Sigmoid colon (tissue), 3 donors: Measurements from ENCODE around the gene MAS1L.

Source experiments
- POLR2A ChIP-seq, 2 donors: fragments of 450-650 bp; IDR thresholded peaks; one replicate each; pipeline ENCODE4 v1.6.1; 2016; ENCODE audit warnings: antibody characterized with exemption in 2 of 2, mild to moderate bottlenecking in 2 of 2, moderate library complexity in 2 of 2
- TF ChIP-seq, protein P1 (sequence below), 4 experiments: fragments of 450-650 bp in 3 of 4; fragments of 200-600 bp in 1 of 4; IDR thresholded peaks; one replicate each; pipeline ENCODE4 v1.5.1; 2016 to 2019; ENCODE audit warnings: antibody characterized with exemption in 4 of 4, mild to moderate bottlenecking in 3 of 4, moderate library complexity in 2 of 4

GRCh38 chr6:29461021-29461814 is 26.5 kb downstream of the MAS1L start:
- TF ChIP-seq, protein P1, sequence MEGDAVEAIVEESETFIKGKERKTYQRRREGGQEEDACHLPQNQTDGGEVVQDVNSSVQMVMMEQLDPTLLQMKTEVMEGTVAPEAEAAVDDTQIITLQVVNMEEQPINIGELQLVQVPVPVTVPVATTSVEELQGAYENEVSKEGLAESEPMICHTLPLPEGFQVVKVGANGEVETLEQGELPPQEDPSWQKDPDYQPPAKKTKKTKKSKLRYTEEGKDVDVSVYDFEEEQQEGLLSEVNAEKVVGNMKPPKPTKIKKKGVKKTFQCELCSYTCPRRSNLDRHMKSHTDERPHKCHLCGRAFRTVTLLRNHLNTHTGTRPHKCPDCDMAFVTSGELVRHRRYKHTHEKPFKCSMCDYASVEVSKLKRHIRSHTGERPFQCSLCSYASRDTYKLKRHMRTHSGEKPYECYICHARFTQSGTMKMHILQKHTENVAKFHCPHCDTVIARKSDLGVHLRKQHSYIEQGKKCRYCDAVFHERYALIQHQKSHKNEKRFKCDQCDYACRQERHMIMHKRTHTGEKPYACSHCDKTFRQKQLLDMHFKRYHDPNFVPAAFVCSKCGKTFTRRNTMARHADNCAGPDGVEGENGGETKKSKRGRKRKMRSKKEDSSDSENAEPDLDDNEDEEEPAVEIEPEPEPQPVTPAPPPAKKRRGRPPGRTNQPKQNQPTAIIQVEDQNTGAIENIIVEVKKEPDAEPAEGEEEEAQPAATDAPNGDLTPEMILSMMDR (IDR thresholded peaks at IDR 0.05), result no peak
- TF ChIP-seq POLR2A (IDR thresholded peaks at IDR 0.05), result no peak
